Duodenal mucosa (tissue), 2 donors: Measurements from ENCODE around the gene HIVEP1.

Source experiments
- H3K27ac ChIP-seq: one replicate; pipeline ENCODE4 v1.7.0; 2013; ENCODE audit warnings: low read depth, low read length
- H3K27me3 ChIP-seq, 2 donors: one replicate each; pipeline ENCODE4 v1.7.0; 2013; ENCODE audit warnings: low read length in 2 of 2, control low read depth in 1 of 2; ENCODE audit not compliant: insufficient read depth in 2 of 2, control insufficient read depth in 1 of 2
- H3K36me3 ChIP-seq, 2 donors: one replicate each; pipeline ENCODE4 v1.7.0; 2013; ENCODE audit warnings: low read length in 2 of 2, control low read depth in 1 of 2; ENCODE audit not compliant: insufficient read depth in 2 of 2, control insufficient read depth in 1 of 2
- H3K4me1 ChIP-seq, 2 donors: one replicate each; pipeline ENCODE4 v1.7.0; 2013; ENCODE audit warnings: low read length in 2 of 2, control low read depth in 1 of 2; ENCODE audit not compliant: insufficient read depth in 2 of 2, control insufficient read depth in 1 of 2
- H3K4me3 ChIP-seq, 2 donors: one replicate each; pipeline ENCODE4 v1.7.0; 2013; ENCODE audit warnings: low read length in 2 of 2, low read depth in 1 of 2
- H3K9ac ChIP-seq, 2 donors: one replicate each; pipeline ENCODE4 v1.7.0; 2013; ENCODE audit warnings: low read length in 2 of 2, low read depth in 1 of 2
- H3K9me3 ChIP-seq, 2 donors: one replicate each; pipeline ENCODE4 v1.7.0; 2013; ENCODE audit warnings: low read length in 2 of 2, control low read depth in 1 of 2; ENCODE audit not compliant: control insufficient read depth in 1 of 2

HIVEP1 gene

DNA sequence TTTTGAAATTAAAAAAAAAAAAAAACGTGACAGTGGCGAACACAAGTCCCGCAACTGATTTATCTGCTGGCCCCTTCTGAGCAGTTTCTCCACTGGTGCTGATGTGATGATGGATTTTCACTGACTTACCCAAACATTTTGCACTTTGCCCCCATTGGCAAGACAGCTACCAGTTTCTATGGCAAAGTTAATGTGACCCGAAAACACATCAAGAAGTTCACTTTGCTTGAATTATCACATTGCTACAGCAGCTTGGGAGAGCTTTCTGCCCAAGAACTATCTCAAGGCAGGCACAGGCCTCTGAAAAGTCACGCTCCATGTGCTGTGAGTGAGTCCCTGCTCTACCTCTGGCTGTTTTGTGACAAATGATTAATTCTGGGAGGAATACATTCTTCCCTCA is 150.1 kb downstream of the HIVEP1 start:
- H3K27me3 ChIP-seq: no peaks in the 10 kb centered on the region
- H3K4me3 ChIP-seq: no peak overlapping the region
- no peaks in the 10 kb centered on the region for H3K4me1 ChIP-seq
- no peaks in the 10 kb centered on the region for H3K9me3 ChIP-seq
- H3K36me3 ChIP-seq: peaks cover 17 to 31% of the 10 kb centered on the region in 2 donors
- H3K27ac ChIP-seq: no peak overlapping the region
- H3K9ac ChIP-seq: no peak overlapping the region

DNA sequence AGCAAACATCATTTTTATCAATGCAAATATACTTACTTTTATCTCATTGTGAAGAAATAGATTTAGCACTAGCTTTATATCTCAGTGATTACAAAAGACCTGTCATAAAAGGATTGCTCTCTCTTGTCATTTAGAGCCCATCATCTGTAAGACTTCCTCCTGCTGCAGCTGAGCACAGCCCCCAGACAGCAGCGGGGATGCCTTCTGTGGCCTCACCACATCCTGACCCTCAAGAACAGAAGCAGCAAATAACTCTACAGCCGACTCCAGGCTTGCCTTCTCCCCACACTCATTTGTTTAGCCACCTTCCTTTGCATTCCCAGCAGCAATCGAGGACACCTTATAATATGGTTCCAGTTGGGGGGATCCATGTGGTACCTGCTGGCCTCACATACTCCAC is 151.0 kb downstream of the HIVEP1 start:
- H3K27ac ChIP-seq: no peak overlapping the region
- H3K9me3 ChIP-seq: no peaks in the 10 kb centered on the region
- H3K9ac ChIP-seq: no peak overlapping the region
- no peaks in the 10 kb centered on the region for H3K4me1 ChIP-seq
- peaks cover 17 to 31% of the 10 kb centered on the region in 2 donors for H3K36me3 ChIP-seq
- no peaks in the 10 kb centered on the region for H3K27me3 ChIP-seq
- no peak overlapping the region for H3K4me3 ChIP-seq

DNA sequence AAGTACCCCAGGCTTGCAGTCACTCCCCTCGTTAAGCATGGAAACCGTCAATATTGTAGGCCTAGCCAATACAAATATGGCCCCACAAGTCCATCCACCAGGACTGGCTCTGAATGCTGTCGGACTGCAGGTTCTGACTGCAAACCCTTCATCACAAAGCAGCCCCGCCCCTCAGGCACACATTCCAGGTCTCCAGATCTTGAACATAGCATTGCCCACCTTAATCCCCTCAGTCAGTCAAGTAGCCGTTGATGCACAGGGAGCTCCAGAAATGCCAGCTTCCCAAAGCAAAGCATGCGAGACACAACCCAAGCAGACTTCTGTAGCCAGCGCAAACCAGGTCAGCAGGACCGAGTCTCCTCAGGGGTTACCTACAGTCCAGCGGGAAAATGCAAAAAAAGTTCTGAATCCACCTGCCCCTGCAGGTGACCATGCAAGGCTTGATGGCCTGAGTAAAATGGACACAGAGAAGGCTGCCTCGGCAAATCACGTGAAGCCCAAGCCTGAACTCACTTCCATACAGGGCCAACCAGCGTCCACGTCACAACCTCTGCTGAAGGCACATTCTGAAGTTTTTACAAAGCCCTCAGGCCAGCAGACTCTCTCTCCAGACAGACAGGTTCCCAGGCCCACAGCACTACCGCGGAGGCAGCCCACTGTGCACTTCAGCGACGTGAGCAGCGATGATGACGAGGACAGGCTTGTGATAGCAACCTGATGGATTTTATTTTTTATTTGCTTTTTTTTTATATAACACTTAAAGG is 151.8 kb downstream of the HIVEP1 start:
- Histone ChIP-seq H3K27ac (no peak overlapping the region), H3K9me3 (no peaks in the 10 kb centered on the region), H3K36me3 (peaks cover 17 to 26% of the 10 kb centered on the region in 2 donors), H3K4me3 (no peak overlapping the region), H3K9ac (no peak overlapping the region), H3K4me1 (no peaks in the 10 kb centered on the region), H3K27me3 (no peaks in the 10 kb centered on the region)

DNA sequence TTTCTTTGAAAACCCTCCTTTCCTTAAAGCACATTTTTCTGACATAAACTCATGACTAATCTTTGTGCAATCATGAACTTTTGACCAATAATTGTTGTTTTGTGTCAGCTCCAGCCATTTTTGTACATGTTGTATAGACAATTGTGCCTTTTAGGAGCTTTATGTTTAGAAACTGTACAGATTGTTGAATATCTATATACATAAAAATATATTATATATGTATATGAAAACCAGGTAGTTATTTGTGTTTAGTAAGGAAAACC is 152.3 kb downstream of the HIVEP1 start:
- H3K9ac ChIP-seq: no peak overlapping the region
- no peak overlapping the region for H3K4me3 ChIP-seq
- no peaks in the 10 kb centered on the region for H3K9me3 ChIP-seq
- H3K27me3 ChIP-seq: no peaks in the 10 kb centered on the region
- H3K36me3 ChIP-seq: peaks cover 17 to 26% of the 10 kb centered on the region in 2 donors
- no peaks in the 10 kb centered on the region for H3K4me1 ChIP-seq
- no peak overlapping the region for H3K27ac ChIP-seq

DNA sequence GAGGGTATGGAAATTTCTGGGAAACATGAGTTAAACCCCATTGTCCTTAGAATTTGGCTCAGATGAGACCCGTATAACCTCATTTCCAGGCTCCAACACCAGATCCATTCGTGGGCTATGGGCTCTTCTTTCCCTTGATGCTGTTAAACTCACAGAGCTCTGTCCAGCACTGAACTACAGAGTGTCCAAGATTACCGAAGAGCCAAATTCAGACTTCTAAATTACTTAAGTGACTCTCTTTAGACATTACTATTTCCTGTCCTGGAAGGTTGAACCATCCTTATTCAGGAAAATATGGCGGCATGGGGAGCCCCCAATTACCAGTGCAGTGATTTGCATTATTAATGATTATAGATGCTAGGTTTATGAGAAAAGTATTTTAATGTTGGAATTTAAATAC is 153.2 kb downstream of the HIVEP1 start:
- H3K27ac ChIP-seq: no peak overlapping the region
- peaks cover 17 to 26% of the 10 kb centered on the region in 2 donors for H3K36me3 ChIP-seq
- H3K9me3 ChIP-seq: no peaks in the 10 kb centered on the region
- no peaks in the 10 kb centered on the region for H3K27me3 ChIP-seq
- no peak overlapping the region for H3K4me3 ChIP-seq
- H3K4me1 ChIP-seq: no peaks in the 10 kb centered on the region
- no peak overlapping the region for H3K9ac ChIP-seq

DNA sequence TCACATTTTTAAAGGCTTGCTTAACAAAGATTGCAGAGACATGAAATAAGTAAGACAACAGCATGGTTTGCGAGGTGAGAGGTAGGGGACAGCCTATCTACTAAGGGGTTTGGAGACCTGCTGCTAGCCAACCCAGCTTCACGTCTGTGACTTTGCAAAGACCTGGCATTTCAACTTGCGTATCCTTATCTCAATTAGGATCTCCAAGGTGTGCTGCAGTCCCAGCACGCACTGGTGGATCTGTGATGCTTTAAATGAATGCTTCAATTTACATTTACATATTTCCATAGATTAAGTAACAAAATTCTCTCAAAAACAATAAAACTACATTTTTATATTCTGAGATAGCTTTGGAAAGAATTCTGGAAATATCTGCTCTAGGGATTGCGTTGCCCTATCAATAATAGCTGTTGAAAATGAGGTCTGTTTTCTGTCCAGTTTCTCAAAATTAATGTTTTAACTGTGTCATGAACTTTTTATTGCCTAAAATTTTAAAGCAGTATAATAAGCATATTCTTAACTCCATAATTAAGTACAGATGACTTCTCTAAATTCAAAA is 153.7 kb downstream of the HIVEP1 start:
- Histone ChIP-seq H3K27me3 (no peaks in the 10 kb centered on the region), H3K27ac (no peak overlapping the region), H3K4me3 (no peak overlapping the region), H3K36me3 (peaks cover 17 to 26% of the 10 kb centered on the region in 2 donors), H3K9me3 (no peaks in the 10 kb centered on the region), H3K9ac (no peak overlapping the region), H3K4me1 (no peaks in the 10 kb centered on the region)

DNA sequence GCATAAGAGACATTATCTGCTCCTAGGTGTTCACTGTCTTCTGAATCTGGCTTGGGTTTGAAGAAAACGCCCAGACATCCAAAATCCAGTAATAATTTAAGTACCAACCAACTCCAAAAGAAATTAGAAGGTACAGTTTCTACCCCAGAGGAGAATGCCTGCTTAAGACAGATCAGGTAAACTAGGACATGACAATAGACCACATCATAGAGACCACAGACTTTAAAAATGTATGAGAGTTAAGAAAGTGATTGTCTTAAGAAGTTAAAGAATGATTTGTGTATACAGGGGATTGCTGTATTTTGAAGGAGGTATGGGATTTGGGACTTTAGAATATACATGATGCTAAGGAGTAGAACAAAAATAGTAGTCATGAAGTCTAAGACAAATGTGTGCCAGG is 157.3 kb downstream of the HIVEP1 start:
- Histone ChIP-seq H3K9me3 (no peaks in the 10 kb centered on the region), H3K27me3 (no peaks in the 10 kb centered on the region), H3K36me3 (no peaks in the 10 kb centered on the region), H3K4me1 (no peaks in the 10 kb centered on the region), H3K27ac (no peak overlapping the region), H3K4me3 (no peak overlapping the region), H3K9ac (no peak overlapping the region)

DNA sequence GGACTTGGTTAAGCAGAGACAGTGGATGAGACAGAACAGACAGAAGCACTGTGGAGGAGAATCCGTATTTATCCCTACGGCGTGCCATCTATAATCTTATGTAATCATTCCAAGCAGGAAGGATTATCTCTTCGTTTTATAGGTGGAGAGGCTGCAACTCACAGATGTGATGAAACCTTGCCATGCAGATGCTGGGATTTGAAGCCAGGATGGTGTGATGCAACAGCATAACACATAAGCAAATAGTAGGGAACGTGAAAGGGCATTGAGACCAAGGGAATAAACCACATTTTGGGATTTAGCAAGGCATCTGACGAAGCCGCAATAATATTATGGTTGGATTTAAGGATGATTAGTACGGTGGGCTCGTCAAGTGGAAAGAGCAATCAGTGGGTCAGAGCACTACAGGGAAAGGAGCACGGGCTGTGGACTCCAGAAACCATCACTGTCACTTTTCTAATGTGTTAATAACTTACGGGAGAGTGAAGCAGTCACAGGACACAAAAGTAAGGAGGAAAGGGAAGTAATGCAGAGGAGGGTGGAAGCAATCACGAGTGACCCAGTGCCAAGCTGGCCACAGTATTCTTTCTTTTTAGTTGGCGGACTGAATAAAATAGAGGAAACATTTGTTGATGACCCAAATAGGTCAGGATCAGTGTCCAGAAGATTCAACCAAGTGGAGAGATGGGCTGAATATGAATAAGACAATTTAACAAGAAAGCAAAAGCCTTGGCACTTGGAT is 158.4 kb downstream of the HIVEP1 start:
- H3K36me3 ChIP-seq: no peaks in the 10 kb centered on the region
- no peak overlapping the region for H3K4me3 ChIP-seq
- H3K27me3 ChIP-seq: no peaks in the 10 kb centered on the region
- no peaks in the 10 kb centered on the region for H3K4me1 ChIP-seq
- no peaks in the 10 kb centered on the region for H3K9me3 ChIP-seq
- H3K9ac ChIP-seq: no peak overlapping the region
- H3K27ac ChIP-seq: no peak overlapping the region

DNA sequence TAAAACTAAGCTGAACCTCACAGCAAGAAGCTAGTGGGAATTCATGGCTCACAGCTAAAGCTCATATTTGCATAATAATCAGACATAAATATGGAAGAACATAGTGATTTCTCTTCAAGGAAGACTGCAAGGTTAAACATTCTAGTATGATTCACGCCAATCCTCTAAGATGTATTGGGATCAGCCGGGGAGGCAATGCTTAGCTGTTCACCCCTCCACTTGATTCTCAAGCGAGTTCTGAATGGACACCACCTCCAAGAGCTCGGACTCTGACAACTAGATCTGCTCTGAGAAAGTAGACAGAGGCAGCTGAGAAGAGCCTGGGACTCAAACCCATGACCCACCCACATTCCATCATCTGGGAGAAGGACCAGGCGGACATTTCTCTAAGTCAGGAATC is 159.6 kb downstream of the HIVEP1 start:
- Histone ChIP-seq H3K4me3 (no peak overlapping the region), H3K36me3 (no peaks in the 10 kb centered on the region), H3K9ac (no peak overlapping the region), H3K27ac (no peak overlapping the region), H3K9me3 (no peaks in the 10 kb centered on the region), H3K4me1 (no peaks in the 10 kb centered on the region), H3K27me3 (no peaks in the 10 kb centered on the region)

DNA sequence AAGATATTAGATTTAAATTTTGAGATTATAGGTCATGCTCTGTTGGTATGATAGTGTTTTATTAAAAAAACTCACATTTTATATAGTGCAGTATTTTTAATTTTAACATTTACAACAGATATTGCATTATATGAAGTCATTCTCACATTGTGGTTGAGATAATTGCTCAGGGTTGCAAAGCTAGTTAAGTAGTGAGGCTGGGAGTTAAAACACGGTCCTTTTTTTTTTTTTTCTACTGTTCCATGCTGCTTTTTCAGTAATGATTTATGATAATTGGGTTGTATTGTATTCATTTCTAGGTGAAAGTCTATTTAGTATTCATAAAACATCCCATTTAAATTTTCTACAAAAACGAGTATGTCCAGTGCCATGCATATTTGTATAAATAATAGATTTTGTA is 160.5 kb downstream of the HIVEP1 start:
- H3K36me3 ChIP-seq: no peaks in the 10 kb centered on the region
- H3K4me1 ChIP-seq: no peaks in the 10 kb centered on the region
- H3K27me3 ChIP-seq: no peaks in the 10 kb centered on the region
- no peak overlapping the region for H3K4me3 ChIP-seq
- H3K9me3 ChIP-seq: no peaks in the 10 kb centered on the region
- no peak overlapping the region for H3K9ac ChIP-seq
- no peak overlapping the region for H3K27ac ChIP-seq
